Activated naive CD4-positive, alpha-beta T cell treated with anti-CD3 and anti-CD28 coated beads, Interleukin-2, amount 50 U/mL, for 16 hours (primary cell): ENCODE data around the gene CDCP2.

Experiments used
- DNase-seq: peaks from one replicate; pipeline ENCODE4 v3.0.0-alpha.2; 2020

The CDCP2 gene

GRCh38 chr1:54084794-54085193, 68.0 kb downstream of the CDCP2 start:
- DNase-seq = no peak
